Mucosa of stomach (tissue), 1 donor: ENCODE results near the gene SELENON.
A peak's percentile ranks its signal among the peaks of the same experiment; 100 is the strongest.

Experiments
- H3K27me3 ChIP-seq: one replicate; pipeline ENCODE4 v1.7.0; 2013; ENCODE audit warnings: mild to moderate bottlenecking, low read length; ENCODE audit not compliant: control insufficient read depth, insufficient read depth
- H3K36me3 ChIP-seq: one replicate; pipeline ENCODE4 v1.7.0; 2013; ENCODE audit warnings: low read length; ENCODE audit not compliant: control insufficient read depth, insufficient read depth
- H3K4me1 ChIP-seq: one replicate; pipeline ENCODE4 v1.7.0; 2013; ENCODE audit warnings: mild to moderate bottlenecking, low read length; ENCODE audit not compliant: control insufficient read depth, insufficient read depth
- H3K4me3 ChIP-seq: one replicate; pipeline ENCODE4 v1.7.0; 2013; ENCODE audit warnings: low read length
- H3K9ac ChIP-seq: one replicate; pipeline ENCODE4 v1.7.0; 2013; ENCODE audit warnings: mild to moderate bottlenecking, low read length, moderate library complexity
- H3K9me3 ChIP-seq: one replicate; pipeline ENCODE4 v1.7.0; 2013; ENCODE audit warnings: mild to moderate bottlenecking, low read length, moderate library complexity; ENCODE audit not compliant: control insufficient read depth
- donor health status: Pancreatic carcinoma.

SELENON gene

DNA sequence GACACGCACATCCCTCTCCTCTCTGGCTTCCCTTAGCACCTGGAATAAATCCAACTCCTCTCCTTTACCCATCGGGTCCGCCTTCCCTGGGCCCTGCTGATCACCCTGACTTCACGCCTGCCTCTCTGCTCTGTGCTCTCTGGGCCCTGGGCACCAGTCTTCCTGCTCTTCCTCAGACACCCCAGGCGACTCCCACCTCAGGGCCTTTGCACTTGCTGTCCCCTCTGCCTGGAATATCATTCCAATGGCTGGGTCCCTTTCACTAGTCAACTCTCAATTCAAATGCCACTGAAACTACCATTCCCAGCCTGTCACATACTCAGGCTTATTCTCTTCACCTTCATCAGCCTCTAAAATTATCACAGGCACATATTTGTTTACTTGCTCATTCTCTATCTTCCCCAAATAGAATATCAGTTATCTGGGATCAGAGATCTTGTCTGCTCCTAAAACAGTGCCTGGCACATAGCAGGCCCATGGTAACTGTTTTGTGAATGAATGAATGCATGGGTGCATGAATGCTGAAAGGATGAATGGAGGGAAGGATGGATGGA, 27.2 kb upstream of the SELENON start:
- Histone ChIP-seq H3K36me3 (no peaks in the 10 kb centered on the region), H3K9ac (no peak overlapping the region), H3K9me3 (no peaks in the 10 kb centered on the region), H3K4me1 (peaks cover 59% of the 10 kb centered on the region), H3K27me3 (no peaks in the 10 kb centered on the region), H3K4me3 (no peak overlapping the region)

DNA sequence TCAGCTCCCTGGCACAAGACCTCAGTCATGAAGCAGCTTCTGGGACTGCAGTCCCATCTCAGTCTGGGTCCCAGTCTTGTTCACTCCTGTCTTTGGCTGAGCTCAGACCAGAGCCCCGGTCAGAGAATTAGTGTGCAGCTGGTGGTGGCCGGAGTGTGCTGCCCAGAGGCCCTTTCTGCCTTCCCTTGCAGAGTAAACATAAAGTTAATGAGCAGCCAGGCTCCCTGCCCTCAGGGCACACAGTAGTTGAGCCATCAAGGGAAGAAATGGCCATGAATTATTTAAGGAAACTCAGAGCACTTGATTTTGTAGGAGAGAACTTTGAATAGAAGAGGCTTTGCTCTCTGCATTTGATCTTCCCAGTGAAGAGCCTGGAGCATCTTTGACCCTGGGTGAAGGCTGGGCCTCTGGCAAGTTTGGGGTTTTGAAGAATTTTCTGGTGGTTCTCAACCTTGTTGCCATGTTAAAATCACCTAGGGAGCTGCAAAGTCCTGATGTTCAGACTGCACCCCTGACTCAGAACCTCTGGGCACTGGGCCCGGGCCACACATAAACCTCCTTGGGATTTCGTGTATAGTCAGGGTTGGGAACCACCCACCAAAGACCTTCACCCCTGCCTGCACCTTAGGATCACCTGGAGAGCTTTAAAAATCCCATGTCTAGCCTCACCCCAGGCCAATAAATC, 26.4 kb upstream of the SELENON start:
- no peak overlapping the region for H3K4me3 ChIP-seq
- H3K9ac ChIP-seq, result peak overlapping the region; percentile 33
- no peaks in the 10 kb centered on the region for H3K9me3 ChIP-seq
- H3K4me1 ChIP-seq, result peaks cover 59% of the 10 kb centered on the region
- no peaks in the 10 kb centered on the region for H3K36me3 ChIP-seq
- H3K27me3 ChIP-seq, result no peaks in the 10 kb centered on the region

DNA sequence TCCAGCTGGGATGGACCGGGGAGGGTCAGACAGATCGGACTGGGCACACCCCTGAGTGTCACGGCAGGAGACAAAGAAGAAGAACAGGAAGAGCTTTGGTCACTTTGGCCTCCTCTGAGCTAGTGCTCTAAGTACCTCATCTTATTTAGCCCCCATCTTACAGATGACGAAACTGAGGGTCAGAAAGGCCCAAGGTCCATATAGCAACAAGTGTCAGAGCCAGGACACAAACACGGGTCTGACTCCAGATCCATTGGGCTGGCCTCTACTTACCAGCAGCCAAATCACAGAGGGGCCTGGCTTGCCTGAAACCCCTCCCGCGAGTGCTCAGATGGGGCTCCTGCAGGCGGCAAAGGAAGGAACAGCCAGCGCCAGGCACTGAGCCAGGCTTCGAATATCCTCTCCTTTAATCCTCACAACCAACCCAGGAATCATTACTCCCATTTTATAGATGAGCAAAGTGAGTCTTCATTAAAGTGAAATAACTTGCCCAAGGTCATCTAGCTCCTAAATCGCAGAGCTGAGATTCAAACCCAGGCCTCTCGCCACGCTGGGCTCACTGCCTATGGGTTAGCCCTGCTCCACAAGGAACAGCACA, 25.7 kb upstream of the SELENON start:
- no peak overlapping the region for H3K9ac ChIP-seq
- H3K4me1 ChIP-seq, result peaks cover 59% of the 10 kb centered on the region
- no peaks in the 10 kb centered on the region for H3K9me3 ChIP-seq
- no peaks in the 10 kb centered on the region for H3K27me3 ChIP-seq
- H3K36me3 ChIP-seq, result no peaks in the 10 kb centered on the region
- H3K4me3 ChIP-seq, result no peak overlapping the region

DNA sequence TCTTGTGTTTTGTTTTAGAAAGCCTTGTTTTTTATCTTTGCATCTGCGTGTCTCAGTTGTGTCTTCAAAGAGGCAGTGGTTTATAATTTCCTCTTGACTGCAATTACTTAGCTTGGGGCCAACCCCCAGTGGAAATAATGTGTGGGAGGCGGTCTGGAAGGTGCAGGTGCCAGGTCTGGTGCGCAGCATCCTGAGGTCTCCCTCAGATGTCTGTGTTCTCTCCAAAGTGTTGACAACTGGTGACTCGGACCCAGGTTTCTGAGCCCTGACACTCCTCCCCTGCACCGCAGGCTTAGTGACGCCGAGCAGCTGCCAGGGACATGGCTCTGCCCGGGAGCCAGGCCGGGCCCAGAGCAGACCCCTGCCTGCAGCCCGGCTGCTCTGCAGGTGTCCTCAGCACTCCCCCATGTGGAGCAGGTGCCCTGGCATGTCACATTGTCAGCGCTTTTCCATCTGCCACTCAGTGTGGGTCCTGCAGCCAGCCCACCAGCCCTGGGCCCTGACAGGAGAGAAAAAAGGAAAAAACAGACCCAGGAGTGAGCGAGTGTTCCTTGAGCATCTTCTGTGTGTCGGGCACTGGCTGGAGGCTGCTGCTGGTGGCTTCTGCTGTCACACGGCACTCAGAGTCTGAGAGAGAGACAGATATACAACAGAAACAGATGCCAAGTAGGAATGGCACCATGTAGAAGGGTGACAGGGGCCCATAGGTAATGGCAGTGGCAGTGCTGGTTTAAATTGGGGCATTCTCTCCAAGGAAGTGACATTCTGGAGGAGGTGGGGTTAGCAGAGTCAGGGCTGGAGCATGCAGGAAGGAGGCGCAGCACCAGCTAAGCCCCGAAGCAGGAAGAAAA, 24.8 kb upstream of the SELENON start:
- Histone ChIP-seq H3K9me3 (no peaks in the 10 kb centered on the region), H3K9ac (no peak overlapping the region), H3K4me1 (peaks cover 60% of the 10 kb centered on the region), H3K27me3 (no peaks in the 10 kb centered on the region), H3K36me3 (no peaks in the 10 kb centered on the region), H3K4me3 (no peak overlapping the region)

DNA sequence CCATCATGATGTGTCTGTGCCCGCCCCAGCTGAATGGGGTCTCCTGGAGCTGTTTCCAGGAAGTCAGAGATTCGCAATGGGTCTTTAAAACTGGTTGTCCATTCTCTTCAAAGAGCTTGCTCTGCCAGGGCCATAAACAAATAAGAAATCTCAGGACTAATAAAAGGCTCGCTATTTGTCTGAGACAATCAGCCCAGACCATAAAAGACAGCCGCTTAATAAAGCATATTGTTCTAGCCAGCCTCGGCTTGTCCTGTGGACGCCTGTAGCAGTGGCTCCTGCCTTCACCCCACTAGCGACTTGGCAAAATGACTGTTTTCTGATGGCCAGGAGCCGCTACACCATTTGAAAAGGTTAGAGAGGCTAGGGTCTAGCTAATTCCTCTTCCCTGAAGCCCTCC, 20.6 kb upstream of the SELENON start:
- Histone ChIP-seq H3K9ac (no peak overlapping the region), H3K4me1 (peaks cover 36% of the 10 kb centered on the region)

DNA sequence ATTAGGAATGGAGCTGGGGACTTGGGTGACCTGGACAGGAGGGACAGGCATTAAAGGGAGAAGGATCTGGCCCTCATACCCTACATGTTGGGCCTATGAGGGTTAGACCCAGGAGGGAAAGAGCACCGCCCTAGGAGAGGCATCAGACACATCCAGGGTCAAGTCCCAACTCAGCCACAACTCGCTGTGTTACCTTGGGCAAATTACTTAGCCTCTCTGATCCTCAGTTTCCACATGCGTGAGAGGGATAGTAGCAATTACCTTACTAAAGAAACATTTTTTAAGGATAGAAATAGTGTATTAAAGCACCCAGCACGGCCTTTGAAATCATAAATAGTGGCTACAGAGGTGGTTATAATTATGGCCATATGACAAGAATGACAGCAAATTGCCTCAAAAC, 20.1 kb upstream of the SELENON start:
- H3K4me1 ChIP-seq, result peaks cover 36% of the 10 kb centered on the region
- H3K4me3 ChIP-seq, result no peak overlapping the region
- H3K36me3 ChIP-seq, result no peaks in the 10 kb centered on the region
- no peak overlapping the region for H3K9ac ChIP-seq
- no peaks in the 10 kb centered on the region for H3K9me3 ChIP-seq
- no peaks in the 10 kb centered on the region for H3K27me3 ChIP-seq

More for the DNA sequence above, 20.6 kb upstream of the SELENON start:
- Histone ChIP-seq H3K9me3 (no peaks in the 10 kb centered on the region), H3K4me3 (no peak overlapping the region), H3K36me3 (no peaks in the 10 kb centered on the region), H3K27me3 (no peaks in the 10 kb centered on the region)

DNA sequence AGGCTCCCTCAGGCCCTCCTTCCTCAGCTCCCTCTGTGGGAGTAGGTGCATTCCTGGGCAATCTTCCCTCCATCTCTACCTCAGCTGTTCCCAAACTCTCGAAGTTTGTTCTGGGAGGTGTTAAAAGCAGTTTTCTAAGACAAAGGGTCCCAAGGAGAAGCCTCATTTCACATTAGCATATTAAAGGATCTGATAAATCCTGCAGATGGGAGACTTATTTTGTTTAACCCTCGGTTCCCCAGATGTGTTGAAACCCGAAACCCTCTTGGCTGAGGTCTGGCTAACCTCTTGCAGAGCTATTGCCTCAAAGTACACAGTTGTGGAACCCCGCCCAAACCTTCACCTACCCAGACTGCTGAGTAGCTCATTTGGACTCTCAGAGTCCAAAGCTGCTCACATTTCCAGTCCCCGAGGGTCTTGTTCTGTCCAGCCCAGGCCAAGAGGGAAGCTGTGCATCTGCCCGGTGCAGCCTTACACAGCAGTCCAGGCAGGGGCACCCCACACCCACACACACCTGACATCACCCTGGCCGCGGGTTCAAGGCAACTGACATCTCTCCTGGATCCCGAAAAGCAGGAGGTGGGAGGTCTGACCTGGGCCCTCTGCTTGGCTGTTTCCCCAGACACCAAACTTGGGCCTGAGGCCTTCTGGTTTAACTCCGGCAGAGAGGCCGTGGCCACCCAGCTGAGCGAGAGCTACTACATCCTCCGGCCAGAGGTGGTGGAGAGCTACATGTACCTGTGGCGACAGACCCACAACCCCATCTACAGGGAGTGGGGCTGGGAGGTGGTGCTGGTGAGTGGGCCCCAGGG, 19.5 kb upstream of the SELENON start:
- Histone ChIP-seq H3K4me3 (no peak overlapping the region), H3K9me3 (no peaks in the 10 kb centered on the region), H3K4me1 (peaks cover 31% of the 10 kb centered on the region), H3K27me3 (no peaks in the 10 kb centered on the region), H3K9ac (no peak overlapping the region), H3K36me3 (no peaks in the 10 kb centered on the region)

DNA sequence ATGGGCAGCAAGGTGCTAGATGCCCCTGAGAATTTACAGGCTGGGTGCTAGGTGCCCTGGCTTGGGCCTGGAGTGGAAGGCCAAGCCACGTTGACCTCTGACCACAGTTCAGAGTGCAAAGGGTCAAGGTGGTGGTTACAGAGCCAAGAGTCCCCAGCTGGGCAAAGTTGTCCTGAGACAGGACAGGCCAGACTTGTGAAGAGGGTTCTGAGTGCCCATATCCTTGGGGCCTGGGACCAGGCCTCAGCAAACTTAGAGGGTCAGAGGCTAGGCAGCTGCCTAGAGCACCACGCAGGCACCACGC, 18.9 kb upstream of the SELENON start:
- H3K27me3 ChIP-seq, result no peaks in the 10 kb centered on the region
- H3K4me3 ChIP-seq, result no peak overlapping the region
- no peaks in the 10 kb centered on the region for H3K36me3 ChIP-seq
- H3K9ac ChIP-seq, result no peak overlapping the region
- peaks cover 26% of the 10 kb centered on the region for H3K4me1 ChIP-seq
- no peaks in the 10 kb centered on the region for H3K9me3 ChIP-seq

DNA sequence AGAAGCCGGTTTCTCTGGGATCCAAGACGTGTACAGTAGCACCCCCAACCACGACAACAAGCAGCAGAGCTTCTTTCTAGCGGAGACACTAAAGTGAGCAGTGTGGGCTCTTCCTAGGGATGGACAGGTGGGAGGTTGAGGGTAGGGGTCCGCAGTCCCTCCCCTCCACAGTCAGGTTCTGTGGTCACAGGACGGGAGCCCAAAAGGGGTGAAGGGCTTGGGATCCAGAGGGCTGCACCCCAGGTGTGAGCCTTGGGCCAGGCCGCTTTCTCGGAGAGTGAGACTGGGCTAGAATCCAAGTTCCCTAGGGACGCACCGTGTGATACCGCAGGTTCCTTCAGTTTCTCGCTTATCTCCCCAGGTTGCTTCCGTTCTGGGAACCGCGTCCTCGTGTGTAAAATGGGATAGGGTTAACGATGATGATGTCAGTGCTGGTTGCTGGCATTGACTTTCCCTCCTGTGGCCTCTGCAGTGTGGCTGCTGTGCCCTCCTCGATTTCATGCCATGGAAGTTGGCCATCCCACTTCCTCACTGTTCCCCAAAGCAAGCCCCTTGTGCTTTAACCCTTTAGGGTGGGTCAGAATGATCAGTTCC, 17.3 kb upstream of the SELENON start:
- peaks cover 25% of the 10 kb centered on the region for H3K4me1 ChIP-seq
- no peaks in the 10 kb centered on the region for H3K9me3 ChIP-seq
- no peak overlapping the region for H3K9ac ChIP-seq
- no peaks in the 10 kb centered on the region for H3K27me3 ChIP-seq
- H3K36me3 ChIP-seq, result no peaks in the 10 kb centered on the region
- H3K4me3 ChIP-seq, result no peak overlapping the region

DNA sequence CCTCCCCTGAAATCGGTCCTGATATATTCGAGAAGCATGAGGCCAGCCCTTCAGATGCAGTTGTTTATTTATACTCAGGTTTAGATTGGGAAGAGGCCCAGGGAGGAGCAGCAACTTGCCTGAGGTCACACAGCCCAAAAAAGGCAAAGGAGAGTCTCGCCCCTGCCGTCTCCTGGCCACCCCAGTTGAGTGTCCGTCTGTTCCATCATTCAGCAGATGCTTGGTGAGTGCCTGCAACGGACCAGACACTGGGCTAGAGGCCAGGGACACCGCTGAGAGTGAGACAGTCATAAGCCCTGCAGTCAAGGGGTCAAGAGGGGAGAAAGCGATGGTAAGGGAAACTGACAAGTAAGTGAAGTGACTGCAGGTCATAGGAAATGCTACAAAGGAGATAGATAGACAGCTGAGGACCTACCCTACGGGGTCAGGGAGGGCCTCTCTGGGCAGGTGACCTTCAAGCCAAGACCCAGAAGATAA, 15.4 kb upstream of the SELENON start:
- Histone ChIP-seq H3K4me1 (peaks cover 25% of the 10 kb centered on the region), H3K36me3 (no peaks in the 10 kb centered on the region), H3K27me3 (no peaks in the 10 kb centered on the region), H3K4me3 (no peak overlapping the region), H3K9me3 (no peaks in the 10 kb centered on the region), H3K9ac (no peak overlapping the region)

DNA sequence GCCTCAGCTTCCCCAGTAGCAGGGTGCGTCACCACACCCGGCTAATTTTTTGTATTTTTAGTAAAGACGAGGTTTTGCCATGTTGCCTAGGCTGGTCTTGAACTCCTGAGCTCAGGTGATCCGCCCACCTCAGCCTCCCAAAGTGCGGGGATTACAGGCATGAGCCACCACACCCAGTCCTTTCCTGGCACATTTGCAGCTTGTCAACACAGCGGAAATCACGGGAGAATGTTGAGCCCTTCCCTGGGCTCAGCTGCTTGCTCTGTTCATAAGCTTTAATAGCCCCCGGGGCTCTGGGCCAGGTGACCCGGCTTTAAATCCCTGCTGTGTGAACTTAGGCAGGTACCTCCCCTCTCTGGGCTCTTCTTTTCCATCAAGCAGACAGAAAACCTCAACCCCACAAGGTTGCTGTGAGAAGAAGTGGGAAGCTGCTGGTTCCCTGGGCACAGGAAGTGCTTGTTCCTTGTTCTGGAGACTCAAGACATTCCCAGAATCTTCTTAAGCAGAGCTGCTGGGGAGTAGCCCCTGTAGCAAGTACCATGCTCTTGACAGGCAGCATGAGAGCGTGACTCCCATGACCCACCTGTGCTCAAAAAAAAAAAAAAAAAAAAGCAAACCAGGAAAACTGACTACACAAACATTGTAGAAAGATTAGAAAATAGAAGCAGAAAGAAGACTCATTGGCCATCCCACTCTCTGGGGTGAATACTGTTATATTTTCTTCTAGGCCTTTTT, 14.5 kb upstream of the SELENON start:
- H3K4me1 ChIP-seq, result peaks cover 21% of the 10 kb centered on the region
- no peak overlapping the region for H3K4me3 ChIP-seq
- H3K9ac ChIP-seq, result no peak overlapping the region
- H3K27me3 ChIP-seq, result no peaks in the 10 kb centered on the region
- H3K36me3 ChIP-seq, result no peaks in the 10 kb centered on the region
- H3K9me3 ChIP-seq, result no peaks in the 10 kb centered on the region
